NCI-H1694 treated with DMSO at 0.1 percent for 48 hours (cell line): ENCODE data around the gene TFAP2E.

Experiments used
- DNase-seq: peaks from one replicate; lab custom pipeline; 2025; lab: John Stamatoyannopoulos, UW

TFAP2E gene

DNA sequence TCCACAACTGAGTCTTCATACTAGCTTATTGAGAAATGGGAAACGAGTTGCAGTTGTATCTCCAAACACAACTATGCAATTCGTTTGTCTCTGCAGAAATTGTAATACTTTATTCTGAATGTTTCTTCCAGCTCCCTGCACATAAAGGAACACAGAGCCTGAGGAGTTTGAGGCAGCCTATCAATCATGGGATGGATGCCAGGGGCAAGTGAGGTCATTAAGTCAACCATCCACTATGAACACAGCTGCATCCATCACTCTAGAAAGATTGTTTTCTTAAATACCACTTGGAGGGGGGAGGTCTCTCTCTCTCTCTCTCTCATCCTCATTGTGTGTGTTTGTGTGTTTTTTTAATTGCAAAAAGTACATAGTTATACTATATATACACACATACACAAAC lies 71.1 kb downstream of the TFAP2E start:
- DNase-seq, result no peak
